GM12878 (cell line): Measurements from ENCODE around the gene C15orf40. TPM values are rescaled to one million over a fixed set of nuclear protein-coding genes. Genes with fewer than 3 reads are reported as not detected.

Source experiments
- ATAC-seq: fragments of 200-7000 bp; cut with Tn5 transposase; 3 replicates; pipeline ENCODE4 v1.9.1; 2020; ENCODE audit warnings: mild to moderate bottlenecking, moderate library complexity
- BruUV-seq: library from RNA; stranded (reverse); fragments of 400-500 nt; replicated peaks from 2 replicates; lab custom pipeline; 2021; lab: Mats Ljungman, UMichigan
- CTCF ChIA-PET: fragments of 300-600 bp; sonication (Branson Sonifier 250); formaldehyde crosslinking; extraction: SDS; loops from one replicate; lab custom pipeline; 2021; ENCODE audit warnings: inconsistent platforms; lab: Yijun Ruan, JAX
- POLR2A ChIA-PET: fragments of 350-600 bp; formaldehyde crosslinking; extraction: SDS; loops from one replicate; lab custom pipeline; 2021; ENCODE audit warnings: inconsistent platforms; lab: Charles Lee
- RAD21 ChIA-PET: fragments of 300-600 bp; sonication (Branson Sonifier 250); formaldehyde crosslinking; loops from one replicate; lab custom pipeline; 2023; ENCODE audit warnings: antibody characterized with exemption; ENCODE audit not compliant: unreplicated experiment; lab: Charles Lee
- SMC1A ChIA-PET: fragments of 300-600 bp; sonication (Branson Sonifier 250); formaldehyde crosslinking; loops from one replicate; lab custom pipeline; 2023; ENCODE audit not compliant: unreplicated experiment, uncharacterized antibody; lab: Charles Lee
- DNase-seq: peaks from one replicate; pipeline ENCODE4 v3.0.0-alpha.2; 2011; ENCODE audit warnings: low read depth, low spot score
- FAIRE-seq: peaks from 3 replicates; lab custom pipeline; 2011; peaks lifted over from hg19 to GRCh38; lab: Jason Lieb, UNC
- H2AFZ ChIP-seq: 2 replicates; pipeline ENCODE4 v1.6.0; 2011; ENCODE audit warnings: low read depth, low read length, control low read depth; ENCODE audit not compliant: control insufficient read depth
- H3K27ac ChIP-seq: 2 replicates; pipeline ENCODE4 v1.5.1; 2011; ENCODE audit warnings: control low read depth; ENCODE audit not compliant: control insufficient read depth, insufficient read depth
- H3K27me3 ChIP-seq, 2 experiments: replicated peaks in 1 of 2; 2 replicates each; pipeline versions ENCODE4 v1.6.0 to v1.6.1; 2011; ENCODE audit warnings: low read length in 1 of 2; ENCODE audit not compliant: control insufficient read depth in 2 of 2, insufficient read depth in 2 of 2
- H3K36me3 ChIP-seq, 2 experiments: 2 replicates each; pipeline ENCODE4 v1.5.1; 2011; ENCODE audit warnings: low read length in 1 of 2; ENCODE audit not compliant: control insufficient read depth in 2 of 2, insufficient read depth in 2 of 2
- H3K4me1 ChIP-seq: 2 replicates; pipeline ENCODE4 v1.6.1; 2011; ENCODE audit warnings: mild to moderate bottlenecking, low read length, moderate library complexity, mixed read lengths; ENCODE audit not compliant: control insufficient read depth, insufficient read depth
- H3K4me2 ChIP-seq: 2 replicates; pipeline ENCODE4 v1.6.0; 2011; ENCODE audit warnings: control low read depth; ENCODE audit not compliant: control insufficient read depth, insufficient read depth
- H3K4me3 ChIP-seq: fragments of 200-600 bp; sonication (generic); 2 replicates; pipeline ENCODE4 v1.5.1; 2016
- H3K79me2 ChIP-seq: 2 replicates; pipeline ENCODE4 v1.6.0; 2011; ENCODE audit warnings: low read length; ENCODE audit not compliant: control insufficient read depth, insufficient read depth
- H3K9ac ChIP-seq: 2 replicates; pipeline ENCODE4 v1.8.0; 2011; ENCODE audit warnings: low read length, control low read depth, mixed read lengths; ENCODE audit not compliant: control insufficient read depth, insufficient read depth
- H3K9me3 ChIP-seq: replicated peaks from 3 replicates; pipeline ENCODE4 v1.5.1; 2011; ENCODE audit warnings: mild to moderate bottlenecking, low read length; ENCODE audit not compliant: control insufficient read depth, insufficient read depth
- H4K20me1 ChIP-seq: 2 replicates; pipeline ENCODE4 v1.6.0; 2011; ENCODE audit not compliant: control insufficient read depth, insufficient read depth
- BHLHE40 ChIP-seq, 2 experiments: fragments of 450-650 bp in 1 of 2; IDR thresholded peaks; 2 replicates each; pipeline ENCODE4 v1.6.1; 2011 to 2017; ENCODE audit warnings: low read depth in 2 of 2, borderline replicate concordance in 1 of 2, improper control_type of control experiment in 1 of 2, low read length in 1 of 2, mild to moderate bottlenecking in 1 of 2
- CEBPZ ChIP-seq: fragments of 150-350 bp; IDR thresholded peaks from 2 replicates; pipeline ENCODE4 v1.6.1; 2016; ENCODE audit warnings: low read depth, low read length
- CHD1 ChIP-seq: IDR thresholded peaks from 2 replicates; pipeline ENCODE4 v1.6.1; 2012; ENCODE audit warnings: low read depth, low read length, improper control_type of control experiment
- CREB1 ChIP-seq: IDR thresholded peaks from 2 replicates; pipeline ENCODE4 v1.6.1; 2012; ENCODE audit warnings: low read depth, mild to moderate bottlenecking, inconsistent platforms
- EZH2 ChIP-seq: IDR thresholded peaks from 2 replicates; pipeline ENCODE4 v1.6.1; 2012; ENCODE audit warnings: low read depth, mild to moderate bottlenecking, control low read depth, inconsistent platforms, low read length, borderline replicate concordance; ENCODE audit not compliant: control insufficient read depth
- GABPA ChIP-seq: IDR thresholded peaks from 2 replicates; pipeline ENCODE4 v1.6.1; 2014; ENCODE audit warnings: antibody characterized with exemption, low read depth, mild to moderate bottlenecking, inconsistent platforms
- GATAD2B ChIP-seq: fragments of 450-650 bp; conservative IDR thresholded peaks from 2 replicates; pipeline ENCODE4 v1.6.1; 2017; ENCODE audit warnings: low read depth, mild to moderate bottlenecking, moderate library complexity
- MEF2B ChIP-seq: fragments of 450-650 bp; IDR thresholded peaks from 2 replicates; pipeline ENCODE4 v1.6.1; 2018; ENCODE audit warnings: mild to moderate bottlenecking, moderate library complexity; ENCODE audit not compliant: partially characterized antibody, poor library complexity, severe bottlenecking
- MYC ChIP-seq: IDR thresholded peaks from 2 replicates; pipeline ENCODE4 v1.6.1; 2011; ENCODE audit warnings: mild to moderate bottlenecking, low read length, moderate library complexity, inconsistent platforms; ENCODE audit not compliant: insufficient read depth, insufficient replicate concordance, insufficient read length, severe bottlenecking
- NRF1 ChIP-seq: conservative IDR thresholded peaks from 2 replicates; pipeline ENCODE4 v1.6.1; 2011; ENCODE audit warnings: mild to moderate bottlenecking, low read depth, low read length, improper control_type of control experiment
- PAX5 ChIP-seq: IDR thresholded peaks from 2 replicates; pipeline ENCODE4 v1.6.1; 2011; ENCODE audit warnings: low read depth, low read length, borderline replicate concordance
- POLR2A ChIP-seq: IDR thresholded peaks from 2 replicates; pipeline ENCODE4 v1.6.1; 2011; ENCODE audit warnings: low read depth, mild to moderate bottlenecking, low read length
- RAD51 ChIP-seq: fragments of 450-650 bp; IDR thresholded peaks from 2 replicates; pipeline ENCODE4 v1.6.1; 2016; ENCODE audit warnings: moderate library complexity, mild to moderate bottlenecking, inconsistent platforms
- RCOR1 ChIP-seq: conservative IDR thresholded peaks from 2 replicates; pipeline ENCODE4 v1.6.1; 2012; ENCODE audit warnings: low read depth, low read length, improper control_type of control experiment
- ZNF24 ChIP-seq: fragments of 450-650 bp; IDR thresholded peaks from 2 replicates; pipeline ENCODE4 v1.6.1; 2017; ENCODE audit warnings: antibody characterized with exemption, mild to moderate bottlenecking
- ZNF592 ChIP-seq: fragments of 450-650 bp; IDR thresholded peaks from 2 replicates; pipeline ENCODE4 v1.6.1; 2017; ENCODE audit warnings: mild to moderate bottlenecking, moderate library complexity
- WGBS: methylation state at CpG from one replicate; pipeline ENCODE4 v1.1.6; 2016; ENCODE audit warnings: low lambda C conversion rate; ENCODE audit not compliant: insufficient replicate concordance, insufficient coverage; ENCODE audit errors: missing lambda C conversion rate; 5-methylcytosine and 5-hydroxymethylcytosine counted together
- in situ Hi-C: fragments of 300-500 bp; cut with MboI; formaldehyde crosslinking; loops from 9 replicates; pipeline ENCODE4 v1.14.3; 2018; ENCODE audit warnings: mixed read lengths
- intact Hi-C: fragments of 100-400 bp; cut with micrococcal nuclease; formaldehyde crosslinking; loops from one replicate; pipeline ENCODE4 v1.14.2; 2022; ENCODE audit not compliant: unreplicated experiment
- polyA plus RNA-seq, 11 experiments: library from polyadenylated mRNA; depleted of rRNA in 4 of 11; unstranded in 6 of 11; stranded (reverse) in 5 of 11; fragments of >200 nt; fragmentation: Nextera tagmentation in 4 of 11; fragmentation: Illumina TruSeq in 1 of 11; extraction: Ambion mirVana in 4 of 11; extraction: Trizol in 1 of 11; gene quantifications; 1 replicate in 1 of 11; 2 replicates in 10 of 11; pipeline versions ENCODE4 v1.2.1 to v1.2.3, GENCODE V29; 2011 to 2016; ENCODE audit warnings: inconsistent platforms in 2 of 11, missing spikeins in 2 of 11, low read depth in 1 of 11
- total RNA-seq, 4 experiments: library from RNA; depleted of rRNA in 3 of 4; stranded (reverse); fragments of >200 nt in 3 of 4; fragmentation: Illumina TruSeq in 1 of 4; extraction: Trizol in 1 of 4; gene quantifications; 2 replicates each; pipeline versions ENCODE4 v1.2.1 to v1.2.3, GENCODE V29; 2013 to 2021

Gene C15orf40
- total and polyA plus RNA-seq, 10 of the 15 experiments (the other 5 are each of a cell fraction or from before 2014, with no cell fraction given), result 21.3 to 70.0 (median 31.8) TPM

- FAIRE-seq (no peak), DNase-seq (no peak), ATAC-seq (no peak)
- Histone ChIP-seq H3K9me3 (no peaks in the 10 kb centered on the region), H3K27me3 (no peaks in the 10 kb centered on the region), H3K27ac (no peak overlapping the region), H4K20me1 (no peaks in the 10 kb centered on the region), H3K9ac (no peak overlapping the region), H3K4me3 (no peak overlapping the region), H3K4me2 (no peak overlapping the region), H3K79me2 (no peaks in the 10 kb centered on the region), H3K4me1 (no peaks in the 10 kb centered on the region), H2AFZ (no peak overlapping the region), H3K36me3 (no peaks in the 10 kb centered on the region)
- intact Hi-C loops, result no loop called here
- in situ Hi-C loops, result no loop called here
- no TSS peak for BruUV-seq
- ChIA-PET RAD21 (no interaction called here), CTCF (interaction anchor here (0.6 to 1.2 kb wide), 3 partner anchors 8 to 148 kb away, joined by 3 read pairs; no protein-coding TSS in a partner anchor), SMC1A (interaction anchor here (1.1 kb wide), 1 partner anchor 16 kb away, joined by 3 read pairs; no protein-coding TSS in a partner anchor), POLR2A (no interaction called here)
- WGBS, result 86% methylated on average over 1 of the region's 1 CpG
- TF ChIP-seq RAD51 (no peak), ZNF592 (no peak), BHLHE40 (IDR thresholded peaks at IDR 0.05; ENCODE audit: borderline replicate concordance in 1 of 2, low read depth in 2 of 2, low read length in 1 of 2) (no peak), MEF2B (no peak), CEBPZ (no peak), EZH2 (no peak), PAX5 (no peak), CHD1 (no peak), CREB1 (no peak), RCOR1 (no peak), ZNF24 (no peak), GATAD2B (no peak), NRF1 (no peak), MYC (no peak), GABPA (no peak), POLR2A (no peak)
These were observed 34.4 kb downstream of the C15orf40 start for GRCh38 chr15:82977076-82977475.
